Calu3 (cell line): ENCODE measurements around the gene ATP5ME. TPM values are rescaled to one million over a fixed set of nuclear protein-coding genes. Genes with fewer than 3 reads are reported as not detected.
"Not testable (repeated sequence)": the region's sequence is repeated elsewhere in the genome, so short reads cannot be mapped to it uniquely, and the experiment has no call there.

ENCODE experiments used
- BruUV-seq: library from RNA; stranded (reverse); fragments of 400-500 nt; replicated peaks from 2 replicates; lab custom pipeline; 2021; lab: Mats Ljungman, UMichigan
- CTCF ChIA-PET: fragments of 300-600 bp; sonication (Branson Sonifier 250); formaldehyde crosslinking; loops from one replicate; lab custom pipeline; 2022; ENCODE audit warnings: antibody characterized with exemption; lab: Charles Lee
- DNase-seq: peaks from one replicate; pipeline ENCODE4 v3.0.0; 2022
- H3K27ac Mint-ChIP-seq: one replicate; pipeline ENCODE4 v1.8.0; 2022; ENCODE audit warnings: mixed read lengths; ENCODE audit not compliant: unreplicated experiment
- H3K27me3 Mint-ChIP-seq: one replicate; pipeline ENCODE4 v1.8.0; 2022; ENCODE audit warnings: mixed read lengths; ENCODE audit not compliant: unreplicated experiment
- H3K36me3 Mint-ChIP-seq: one replicate; pipeline ENCODE4 v1.8.0; 2022; ENCODE audit warnings: mild to moderate bottlenecking, moderate library complexity, mixed read lengths; ENCODE audit not compliant: insufficient read depth, unreplicated experiment
- H3K4me1 Mint-ChIP-seq: one replicate; pipeline ENCODE4 v1.8.0; 2022; ENCODE audit warnings: mild to moderate bottlenecking, low read depth, mixed read lengths; ENCODE audit not compliant: unreplicated experiment
- H3K4me3 Mint-ChIP-seq: one replicate; pipeline ENCODE4 v1.8.0; 2022; ENCODE audit warnings: mild to moderate bottlenecking, low read depth, moderate library complexity, mixed read lengths; ENCODE audit not compliant: unreplicated experiment
- H3K9me3 Mint-ChIP-seq: one replicate; pipeline ENCODE4 v1.8.0; 2022; ENCODE audit warnings: low read depth, mixed read lengths; ENCODE audit not compliant: unreplicated experiment
- intact Hi-C: fragments of 100-400 bp; cut with micrococcal nuclease; formaldehyde crosslinking; loops from one replicate; pipeline ENCODE4 v1.10.0; 2022; ENCODE audit not compliant: unreplicated experiment
- total RNA-seq: library from RNA; stranded (reverse); gene quantifications from 2 replicates; pipeline ENCODE4 v1.2.3, GENCODE V29; 2022
- TF ChIP-seq, protein P1 (sequence below): fragments of 200-600 bp; IDR thresholded peaks from one replicate; pipeline ENCODE4 v1.8.0; 2022; ENCODE audit warnings: antibody characterized with exemption; ENCODE audit not compliant: unreplicated experiment

ATP5ME gene
- total RNA-seq, 1 experiment from 2014 or later: 124 TPM

DNA sequence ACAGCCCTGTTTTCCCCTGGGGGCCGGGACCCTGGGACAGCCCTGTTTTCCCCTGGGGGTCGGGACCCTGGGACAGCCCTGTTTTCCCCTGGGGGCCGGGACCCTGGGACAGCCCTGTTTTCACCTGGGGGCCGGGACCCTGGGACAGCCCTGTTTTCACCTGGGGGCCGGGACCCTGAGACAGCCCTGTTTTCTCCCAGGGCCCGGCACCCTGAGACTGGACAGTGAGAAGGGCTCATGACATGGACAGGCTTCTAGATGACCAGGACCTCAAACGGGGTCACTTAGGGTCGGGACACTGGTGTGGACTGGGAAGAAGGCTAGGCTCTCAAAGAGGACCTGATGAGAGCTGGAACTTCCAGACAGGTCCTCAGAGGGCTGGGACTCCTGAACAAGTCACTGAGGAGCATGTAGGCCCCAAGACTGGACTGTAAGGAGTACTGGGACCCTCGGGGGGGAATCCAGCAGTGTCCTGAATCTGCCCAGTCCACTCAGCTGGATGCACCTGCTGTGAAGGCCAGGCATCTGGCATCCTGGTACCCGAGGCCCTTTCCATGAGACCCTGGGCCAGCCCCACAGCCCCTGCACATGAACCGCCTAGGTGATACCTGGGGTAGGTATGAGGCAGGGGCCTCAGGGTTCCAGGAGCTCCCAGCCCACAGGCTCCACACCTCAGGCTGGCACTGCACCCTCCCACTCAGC, 34.0 kb upstream of the ATP5ME start:
- H3K36me3 Mint-ChIP-seq: peaks cover 9% of the 10 kb centered on the region
- no peak overlapping the region for H3K27ac Mint-ChIP-seq
- H3K4me3 Mint-ChIP-seq: no peak overlapping the region
- CTCF ChIA-PET: no interaction called here
- no peaks in the 10 kb centered on the region for H3K4me1 Mint-ChIP-seq
- no peak for DNase-seq
- H3K27me3 Mint-ChIP-seq: peaks cover 3% of the 10 kb centered on the region
- no peaks in the 10 kb centered on the region for H3K9me3 Mint-ChIP-seq
- intact Hi-C loops: no loop called here
- BruUV-seq: no TSS peak
- TF ChIP-seq, protein P1, sequence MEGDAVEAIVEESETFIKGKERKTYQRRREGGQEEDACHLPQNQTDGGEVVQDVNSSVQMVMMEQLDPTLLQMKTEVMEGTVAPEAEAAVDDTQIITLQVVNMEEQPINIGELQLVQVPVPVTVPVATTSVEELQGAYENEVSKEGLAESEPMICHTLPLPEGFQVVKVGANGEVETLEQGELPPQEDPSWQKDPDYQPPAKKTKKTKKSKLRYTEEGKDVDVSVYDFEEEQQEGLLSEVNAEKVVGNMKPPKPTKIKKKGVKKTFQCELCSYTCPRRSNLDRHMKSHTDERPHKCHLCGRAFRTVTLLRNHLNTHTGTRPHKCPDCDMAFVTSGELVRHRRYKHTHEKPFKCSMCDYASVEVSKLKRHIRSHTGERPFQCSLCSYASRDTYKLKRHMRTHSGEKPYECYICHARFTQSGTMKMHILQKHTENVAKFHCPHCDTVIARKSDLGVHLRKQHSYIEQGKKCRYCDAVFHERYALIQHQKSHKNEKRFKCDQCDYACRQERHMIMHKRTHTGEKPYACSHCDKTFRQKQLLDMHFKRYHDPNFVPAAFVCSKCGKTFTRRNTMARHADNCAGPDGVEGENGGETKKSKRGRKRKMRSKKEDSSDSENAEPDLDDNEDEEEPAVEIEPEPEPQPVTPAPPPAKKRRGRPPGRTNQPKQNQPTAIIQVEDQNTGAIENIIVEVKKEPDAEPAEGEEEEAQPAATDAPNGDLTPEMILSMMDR: no peak

DNA sequence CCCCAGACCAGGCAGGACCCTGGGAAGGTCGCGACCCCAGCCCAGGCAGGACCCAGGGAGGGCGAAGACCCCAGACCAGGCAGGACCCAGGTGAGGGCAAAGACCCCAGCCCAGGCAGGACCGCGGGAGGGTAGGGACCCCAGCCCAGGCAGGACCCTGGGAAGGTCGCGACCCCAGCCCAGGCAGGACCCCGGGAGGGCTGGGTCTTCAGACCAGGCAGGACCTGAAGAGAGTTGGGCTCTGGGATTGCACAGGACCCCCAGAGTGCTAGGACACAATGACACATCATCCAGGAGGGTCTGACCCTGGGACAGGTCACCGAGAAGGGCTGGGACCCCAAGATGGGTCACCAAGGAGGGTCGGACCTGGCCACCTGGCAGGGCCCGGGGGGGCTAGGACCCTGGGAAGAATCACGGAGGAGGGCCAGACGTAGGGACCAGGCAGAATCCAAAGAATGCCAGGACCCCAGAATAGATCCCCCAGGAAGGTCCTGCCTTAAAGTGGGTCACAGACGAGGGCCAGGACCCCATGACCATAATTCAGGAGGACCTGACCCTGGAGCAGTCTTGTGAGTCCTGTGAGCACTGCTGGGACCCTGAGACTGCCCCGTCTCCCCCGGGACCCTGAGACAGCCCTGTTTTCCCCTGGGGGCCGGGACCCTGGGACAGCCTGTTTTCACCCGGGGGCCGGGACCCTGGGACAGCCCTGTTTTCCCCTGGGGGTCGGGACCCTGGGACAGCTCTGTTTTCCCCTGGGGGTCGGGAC, 32.9 kb upstream of the ATP5ME start:
- no TSS peak for BruUV-seq
- DNase-seq: no peak
- Mint-ChIP-seq H3K36me3 (peaks cover 9% of the 10 kb centered on the region), H3K9me3 (no peaks in the 10 kb centered on the region), H3K4me1 (no peaks in the 10 kb centered on the region), H3K27ac (no peak overlapping the region), H3K27me3 (peaks cover 13% of the 10 kb centered on the region), H3K4me3 (no peak overlapping the region)
- TF ChIP-seq, protein P1: no peak
- intact Hi-C loops: no loop called here
- CTCF ChIA-PET: no interaction called here

DNA sequence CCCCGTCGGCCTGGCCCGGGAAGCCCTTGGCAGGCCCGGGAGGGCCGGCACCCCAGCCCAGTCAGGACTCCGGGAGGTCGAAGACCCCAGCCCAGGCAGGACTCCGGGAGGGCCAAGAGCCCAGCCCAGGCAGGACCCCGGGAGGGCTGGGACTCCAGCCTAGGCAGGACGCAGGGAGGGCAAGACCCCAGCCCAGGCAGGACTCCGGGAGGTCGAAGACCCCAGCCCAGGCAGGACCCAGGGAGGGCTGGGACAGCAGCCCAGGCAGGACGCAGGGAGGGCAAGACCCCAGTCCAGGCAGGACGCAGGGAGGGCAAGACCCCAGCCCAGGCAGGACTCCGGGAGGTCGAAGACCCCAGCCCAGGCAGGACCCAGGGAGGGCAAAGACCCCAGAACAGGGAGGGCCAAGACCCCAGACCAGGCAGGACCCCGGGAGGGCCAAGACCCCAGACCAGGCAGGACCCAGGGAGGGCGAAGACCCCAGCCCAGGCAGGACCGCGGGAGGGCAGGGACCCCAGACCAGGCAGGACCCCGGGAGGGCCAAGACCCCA, 32.1 kb upstream of the ATP5ME start:
- DNase-seq, H3K36me3 Mint-ChIP-seq, CTCF ChIA-PET, H3K27ac Mint-ChIP-seq, H3K4me1 Mint-ChIP-seq, intact Hi-C loops, H3K9me3 Mint-ChIP-seq, BruUV-seq: not testable (repeated sequence)
- H3K27me3 Mint-ChIP-seq: peaks cover 13% of the 10 kb centered on the region
- peak overlapping the region; percentile 71 for H3K4me3 Mint-ChIP-seq

DNA sequence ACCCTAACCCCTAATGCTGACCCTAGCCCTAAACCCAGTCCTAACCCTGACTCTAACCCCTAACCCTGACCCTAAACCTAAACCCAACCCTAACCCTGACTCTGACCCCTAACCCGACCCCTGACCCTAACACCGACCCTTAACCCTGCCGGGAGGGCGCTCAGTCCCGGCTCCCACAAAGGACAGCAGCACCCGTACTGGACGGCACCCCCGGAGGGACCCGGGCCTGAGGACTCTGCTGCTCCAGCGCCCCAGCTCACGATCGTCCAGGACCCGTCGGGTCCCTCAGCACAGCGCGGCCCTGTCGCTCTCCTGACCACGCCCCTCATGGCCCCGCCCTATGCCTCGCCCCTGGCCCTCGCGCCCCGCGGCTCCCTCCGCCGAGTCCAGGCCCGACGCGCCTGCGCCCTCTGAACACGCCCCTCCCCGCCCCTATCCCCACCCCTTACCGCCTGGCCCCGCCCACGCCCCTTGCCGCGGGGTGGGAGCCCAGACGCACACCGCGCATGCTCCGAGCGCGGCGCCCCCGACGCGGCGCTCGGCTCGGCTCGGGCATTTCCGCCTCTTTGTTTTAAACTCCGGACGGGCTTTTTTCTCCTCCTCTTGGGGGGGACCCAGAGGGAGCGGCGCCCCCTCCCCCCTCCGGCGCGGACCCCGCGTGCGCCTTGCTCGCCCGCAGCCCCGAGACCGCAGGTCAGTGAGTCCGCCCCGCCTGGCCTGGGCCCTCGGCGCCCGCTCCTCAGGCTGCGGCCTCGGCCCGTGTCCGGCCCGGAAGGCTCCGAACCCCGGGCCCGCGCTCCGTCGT, 31.4 kb upstream of the ATP5ME start, which contains the start of gene PCGF3:
Gene PCGF3, plus strand, starts transcription at position 555 of the 805 bp plus-strand sequence. CDS start 27,849 bp downstream, outside the sequence.
- CTCF ChIA-PET: no interaction called here
- Mint-ChIP-seq H3K9me3 (no peaks in the 10 kb centered on the region), H3K27ac (no peak within 1 kb of the TSS), H3K4me3 (peak within 1 kb of the TSS; percentile 71), H3K4me1 (no peaks in the 10 kb centered on the region), H3K36me3 (peaks cover 4% of the 10 kb centered on the region), H3K27me3 (peaks cover 13% of the 10 kb centered on the region)
- intact Hi-C loops: no loop called here
- peak; percentile 97 for DNase-seq
- TSS peak; percentile 47 for BruUV-seq
- TF ChIP-seq, protein P1: no peak
